SK-N-SH treated with all-trans-retinoic acid at 6 μM for 48 hours (cell line): Measurements from ENCODE around the gene B3GALT6.

Experiments used
- ATAC-seq: fragments of 200-7000 bp; cut with Tn5 transposase; 3 replicates; pipeline ENCODE4 v1.9.1; 2020; ENCODE audit warnings: mild to moderate bottlenecking, moderate library complexity
- ARNTL ChIP-seq: fragments of 450-650 bp; formaldehyde crosslinking; IDR thresholded peaks from 2 replicates; pipeline ENCODE4 v1.5.0; 2020; ENCODE audit warnings: low read depth, mild to moderate bottlenecking, moderate library complexity, borderline replicate concordance
- BACH2 ChIP-seq: fragments of 250-450 bp; sonication (Bioruptor Pico); IDR thresholded peaks from 2 replicates; pipeline ENCODE4 v1.9.0; 2021; ENCODE audit warnings: mild to moderate bottlenecking, borderline replicate concordance
- CSDC2 ChIP-seq: fragments of 250-450 bp; sonication (Bioruptor Pico); IDR thresholded peaks from 2 replicates; pipeline ENCODE4 v1.5.0; 2020; ENCODE audit warnings: mild to moderate bottlenecking, moderate library complexity
- ESRRG ChIP-seq: fragments of 250-450 bp; sonication (Bioruptor Pico); IDR thresholded peaks from 2 replicates; pipeline ENCODE4 v1.6.1; 2021; ENCODE audit warnings: mild to moderate bottlenecking
- GLIS3 ChIP-seq: fragments of 250-450 bp; sonication (Bioruptor Pico); IDR thresholded peaks from 2 replicates; pipeline ENCODE4 v1.5.0; 2020; ENCODE audit warnings: mild to moderate bottlenecking, moderate library complexity
- OSR1 ChIP-seq: fragments of 250-450 bp; sonication (Bioruptor Pico); IDR thresholded peaks from 2 replicates; pipeline ENCODE4 v1.8.0; 2022; ENCODE audit warnings: moderate library complexity, mild to moderate bottlenecking, inconsistent platforms
- RARB ChIP-seq: fragments of 250-450 bp; sonication (Bioruptor Pico); IDR thresholded peaks from 2 replicates; pipeline ENCODE4 v1.8.0; 2021; ENCODE audit warnings: mild to moderate bottlenecking, moderate library complexity
- SNAI2 ChIP-seq: fragments of 250-450 bp; sonication (Bioruptor Pico); IDR thresholded peaks from 2 replicates; pipeline ENCODE4 v1.5.0; 2020; ENCODE audit warnings: mild to moderate bottlenecking, moderate library complexity
- TOX ChIP-seq: fragments of 250-450 bp; sonication (Bioruptor Pico); IDR thresholded peaks from 2 replicates; pipeline ENCODE4 v1.8.0; 2021; ENCODE audit warnings: mild to moderate bottlenecking, moderate library complexity, borderline replicate concordance
- ZC3H10 ChIP-seq: fragments of 250-450 bp; sonication (Bioruptor Pico); IDR thresholded peaks from 2 replicates; pipeline ENCODE4 v1.5.1; 2021; ENCODE audit warnings: mild to moderate bottlenecking, moderate library complexity
- ZFP3 ChIP-seq: fragments of 250-450 bp; sonication (Bioruptor Pico); IDR thresholded peaks from 2 replicates; pipeline ENCODE4 v1.5.0; 2020; ENCODE audit warnings: mild to moderate bottlenecking, moderate library complexity
- ZFP30 ChIP-seq: fragments of 450-650 bp; formaldehyde crosslinking; IDR thresholded peaks from 2 replicates; pipeline ENCODE4 v1.5.0; 2022; ENCODE audit warnings: mild to moderate bottlenecking, moderate library complexity
- ZNF565 ChIP-seq: fragments of 450-650 bp; formaldehyde crosslinking; conservative IDR thresholded peaks from 2 replicates; pipeline ENCODE4 v1.5.0; 2020; ENCODE audit warnings: low read depth, mild to moderate bottlenecking, moderate library complexity
- ZNF70 ChIP-seq: fragments of 450-650 bp; formaldehyde crosslinking; IDR thresholded peaks from 2 replicates; pipeline ENCODE4 v1.5.0; 2020; ENCODE audit warnings: mild to moderate bottlenecking, moderate library complexity
- ZNF8 ChIP-seq: fragments of 450-650 bp; formaldehyde crosslinking; IDR thresholded peaks from 2 replicates; pipeline ENCODE4 v1.5.0; 2020; ENCODE audit warnings: mild to moderate bottlenecking, moderate library complexity
- TF ChIP-seq, protein P1 (sequence below): fragments of 250-450 bp; sonication (Bioruptor Pico); IDR thresholded peaks from 2 replicates; pipeline ENCODE4 v1.8.0; 2021; ENCODE audit warnings: low read depth, mild to moderate bottlenecking, moderate library complexity, borderline replicate concordance
- TF ChIP-seq, protein P2 (sequence below): fragments of 250-450 bp; sonication (Bioruptor Pico); IDR thresholded peaks from 2 replicates; pipeline ENCODE4 v1.5.1; 2020; ENCODE audit warnings: low read depth, mild to moderate bottlenecking, moderate library complexity
- TF ChIP-seq, protein P3 (sequence below): fragments of 250-450 bp; sonication (Bioruptor Pico); IDR thresholded peaks from 2 replicates; pipeline ENCODE4 v1.5.1; 2021; ENCODE audit warnings: mild to moderate bottlenecking, moderate library complexity
- TF ChIP-seq, protein P4 (sequence below): fragments of 250-450 bp; sonication (Bioruptor Pico); IDR thresholded peaks from 2 replicates; pipeline ENCODE4 v1.5.0; 2020; ENCODE audit warnings: mild to moderate bottlenecking, moderate library complexity

Gene B3GALT6

DNA sequence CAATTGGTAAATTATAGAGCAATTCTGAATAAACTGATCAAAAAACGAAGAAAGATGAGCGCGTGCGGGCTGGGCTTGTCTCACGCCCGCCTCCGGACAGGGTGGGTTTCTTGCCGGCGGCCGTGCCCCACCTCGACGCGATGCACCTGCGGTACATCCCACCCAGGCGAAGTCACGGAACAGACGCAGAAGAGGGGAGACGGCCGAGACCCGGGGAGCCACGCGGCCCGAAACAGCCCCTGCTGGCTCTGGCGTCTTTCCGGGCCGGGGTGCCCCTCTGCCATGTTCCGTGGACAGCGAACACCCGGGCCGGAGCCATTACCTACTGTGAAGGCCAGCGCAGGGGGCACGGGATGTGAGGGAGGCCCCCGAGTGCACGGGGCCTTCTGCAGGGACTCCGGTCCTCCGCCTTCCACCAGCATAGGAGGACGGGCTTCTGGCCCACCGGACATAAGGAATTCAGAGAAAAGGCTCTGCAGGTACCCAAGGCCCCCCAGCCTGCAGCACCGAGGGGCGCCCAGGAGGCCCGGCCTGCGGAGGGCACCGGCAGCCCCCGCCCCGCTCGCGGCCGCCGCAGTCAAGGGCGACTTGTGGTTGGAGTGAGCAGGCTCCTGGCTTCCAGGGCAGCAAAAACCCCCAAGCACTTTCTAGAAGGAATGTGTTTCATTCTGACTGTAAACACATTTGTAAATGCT, 22.1 kb downstream of the B3GALT6 start (continued):
- TF ChIP-seq, protein P1, sequence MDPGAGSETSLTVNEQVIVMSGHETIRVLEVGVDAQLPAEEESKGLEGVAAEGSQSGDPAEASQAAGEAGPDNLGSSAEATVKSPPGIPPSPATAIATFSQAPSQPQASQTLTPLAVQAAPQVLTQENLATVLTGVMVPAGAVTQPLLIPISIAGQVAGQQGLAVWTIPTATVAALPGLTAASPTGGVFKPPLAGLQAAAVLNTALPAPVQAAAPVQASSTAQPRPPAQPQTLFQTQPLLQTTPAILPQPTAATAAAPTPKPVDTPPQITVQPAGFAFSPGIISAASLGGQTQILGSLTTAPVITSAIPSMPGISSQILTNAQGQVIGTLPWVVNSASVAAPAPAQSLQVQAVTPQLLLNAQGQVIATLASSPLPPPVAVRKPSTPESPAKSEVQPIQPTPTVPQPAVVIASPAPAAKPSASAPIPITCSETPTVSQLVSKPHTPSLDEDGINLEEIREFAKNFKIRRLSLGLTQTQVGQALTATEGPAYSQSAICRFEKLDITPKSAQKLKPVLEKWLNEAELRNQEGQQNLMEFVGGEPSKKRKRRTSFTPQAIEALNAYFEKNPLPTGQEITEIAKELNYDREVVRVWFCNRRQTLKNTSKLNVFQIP (CRISPR knock-in tag) = no peak
- TF ChIP-seq TOX (CRISPR knock-in tag) (no peak), RARB (no peak), SNAI2 (CRISPR knock-in tag) (no peak), BACH2 (CRISPR knock-in tag) (no peak), ZFP30 (CRISPR knock-in tag) (no peak), CSDC2 (no peak), ARNTL (CRISPR knock-in tag) (no peak), OSR1 (CRISPR knock-in tag) (no peak), ZNF565 (no peak), ESRRG (no peak), GLIS3 (CRISPR knock-in tag) (no peak), ZNF70 (no peak)
- TF ChIP-seq, protein P2, sequence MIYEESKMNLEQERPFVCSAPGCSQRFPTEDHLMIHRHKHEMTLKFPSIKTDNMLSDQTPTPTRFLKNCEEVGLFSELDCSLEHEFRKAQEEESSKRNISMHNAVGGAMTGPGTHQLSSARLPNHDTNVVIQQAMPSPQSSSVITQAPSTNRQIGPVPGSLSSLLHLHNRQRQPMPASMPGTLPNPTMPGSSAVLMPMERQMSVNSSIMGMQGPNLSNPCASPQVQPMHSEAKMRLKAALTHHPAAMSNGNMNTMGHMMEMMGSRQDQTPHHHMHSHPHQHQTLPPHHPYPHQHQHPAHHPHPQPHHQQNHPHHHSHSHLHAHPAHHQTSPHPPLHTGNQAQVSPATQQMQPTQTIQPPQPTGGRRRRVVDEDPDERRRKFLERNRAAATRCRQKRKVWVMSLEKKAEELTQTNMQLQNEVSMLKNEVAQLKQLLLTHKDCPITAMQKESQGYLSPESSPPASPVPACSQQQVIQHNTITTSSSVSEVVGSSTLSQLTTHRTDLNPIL = no peak
- TF ChIP-seq, protein P3, sequence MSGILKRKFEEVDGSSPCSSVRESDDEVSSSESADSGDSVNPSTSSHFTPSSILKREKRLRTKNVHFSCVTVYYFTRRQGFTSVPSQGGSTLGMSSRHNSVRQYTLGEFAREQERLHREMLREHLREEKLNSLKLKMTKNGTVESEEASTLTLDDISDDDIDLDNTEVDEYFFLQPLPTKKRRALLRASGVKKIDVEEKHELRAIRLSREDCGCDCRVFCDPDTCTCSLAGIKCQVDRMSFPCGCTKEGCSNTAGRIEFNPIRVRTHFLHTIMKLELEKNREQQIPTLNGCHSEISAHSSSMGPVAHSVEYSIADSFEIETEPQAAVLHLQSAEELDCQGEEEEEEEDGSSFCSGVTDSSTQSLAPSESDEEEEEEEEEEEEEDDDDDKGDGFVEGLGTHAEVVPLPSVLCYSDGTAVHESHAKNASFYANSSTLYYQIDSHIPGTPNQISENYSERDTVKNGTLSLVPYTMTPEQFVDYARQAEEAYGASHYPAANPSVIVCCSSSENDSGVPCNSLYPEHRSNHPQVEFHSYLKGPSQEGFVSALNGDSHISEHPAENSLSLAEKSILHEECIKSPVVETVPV = no peak

DNA sequence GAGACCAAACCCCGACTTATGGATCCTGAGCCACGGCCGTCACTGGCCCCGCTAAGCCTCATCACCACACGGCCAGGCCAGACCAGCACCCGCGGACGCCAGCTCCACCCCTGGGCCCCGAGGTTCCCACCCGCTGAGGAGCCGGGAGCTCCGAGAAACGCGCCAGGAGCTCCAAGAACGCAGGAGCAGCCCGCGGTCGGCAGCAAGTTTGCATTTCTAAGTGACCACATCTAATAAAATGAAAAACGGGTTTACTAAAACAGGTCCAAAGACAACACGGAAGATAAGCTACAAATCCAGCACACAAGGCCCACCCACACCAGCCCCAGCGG, 22.6 kb downstream of the B3GALT6 start:
- ATAC-seq = no peak

DNA sequence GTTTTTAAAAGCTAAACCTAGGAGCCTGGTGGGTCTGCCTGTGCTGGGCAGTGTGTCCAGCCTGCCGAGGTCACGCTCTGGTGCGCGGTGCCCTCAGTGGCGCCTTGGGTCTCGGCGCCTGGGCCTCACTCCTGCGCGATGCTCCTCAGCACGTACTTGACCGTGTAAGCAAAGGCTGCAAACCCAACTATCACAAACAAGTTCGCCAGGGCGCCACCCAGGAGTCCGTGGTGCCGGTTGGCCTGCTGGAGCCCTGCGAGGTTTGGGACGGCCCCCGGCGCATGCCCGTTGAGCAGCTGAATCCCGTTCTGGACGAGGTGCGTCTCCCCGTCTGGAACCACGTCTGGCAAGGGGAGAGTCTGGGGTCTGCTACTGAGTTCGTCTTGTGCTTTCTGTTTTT, 23.0 kb downstream of the B3GALT6 start:
- ATAC-seq = no peak
- TF ChIP-seq TOX (CRISPR knock-in tag) (no peak), ZNF8 (CRISPR knock-in tag) (no peak), ZC3H10 (no peak), RARB (no peak)

More for the DNA sequence above, 22.6 kb downstream of the B3GALT6 start:
- TF ChIP-seq ZFP30 (CRISPR knock-in tag) (no peak), ZNF8 (CRISPR knock-in tag) (no peak), ZFP3 (CRISPR knock-in tag) (no peak)
- TF ChIP-seq, protein P1 (CRISPR knock-in tag) = no peak

DNA sequence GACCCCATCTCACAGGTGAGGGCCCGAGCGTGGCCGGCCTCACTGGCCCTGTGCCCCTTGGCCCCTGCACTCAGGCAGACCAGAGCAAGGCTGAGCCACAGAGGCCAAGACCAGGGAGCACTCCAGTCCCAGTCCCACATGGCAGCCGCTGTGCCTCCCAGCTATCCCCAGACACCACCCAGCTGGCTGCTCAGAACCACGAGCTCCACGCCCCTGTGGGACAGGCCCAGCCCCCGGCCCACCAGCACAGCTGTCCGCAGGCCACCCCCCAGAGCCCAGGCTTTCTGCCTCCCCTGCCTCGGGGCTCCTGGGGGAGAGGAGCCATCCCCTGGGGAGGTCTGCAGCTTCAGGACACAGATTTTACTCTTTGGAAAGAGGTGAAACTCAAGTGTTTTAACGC, 23.6 kb downstream of the B3GALT6 start:
- no peak for ATAC-seq
- TF ChIP-seq, protein P4, sequence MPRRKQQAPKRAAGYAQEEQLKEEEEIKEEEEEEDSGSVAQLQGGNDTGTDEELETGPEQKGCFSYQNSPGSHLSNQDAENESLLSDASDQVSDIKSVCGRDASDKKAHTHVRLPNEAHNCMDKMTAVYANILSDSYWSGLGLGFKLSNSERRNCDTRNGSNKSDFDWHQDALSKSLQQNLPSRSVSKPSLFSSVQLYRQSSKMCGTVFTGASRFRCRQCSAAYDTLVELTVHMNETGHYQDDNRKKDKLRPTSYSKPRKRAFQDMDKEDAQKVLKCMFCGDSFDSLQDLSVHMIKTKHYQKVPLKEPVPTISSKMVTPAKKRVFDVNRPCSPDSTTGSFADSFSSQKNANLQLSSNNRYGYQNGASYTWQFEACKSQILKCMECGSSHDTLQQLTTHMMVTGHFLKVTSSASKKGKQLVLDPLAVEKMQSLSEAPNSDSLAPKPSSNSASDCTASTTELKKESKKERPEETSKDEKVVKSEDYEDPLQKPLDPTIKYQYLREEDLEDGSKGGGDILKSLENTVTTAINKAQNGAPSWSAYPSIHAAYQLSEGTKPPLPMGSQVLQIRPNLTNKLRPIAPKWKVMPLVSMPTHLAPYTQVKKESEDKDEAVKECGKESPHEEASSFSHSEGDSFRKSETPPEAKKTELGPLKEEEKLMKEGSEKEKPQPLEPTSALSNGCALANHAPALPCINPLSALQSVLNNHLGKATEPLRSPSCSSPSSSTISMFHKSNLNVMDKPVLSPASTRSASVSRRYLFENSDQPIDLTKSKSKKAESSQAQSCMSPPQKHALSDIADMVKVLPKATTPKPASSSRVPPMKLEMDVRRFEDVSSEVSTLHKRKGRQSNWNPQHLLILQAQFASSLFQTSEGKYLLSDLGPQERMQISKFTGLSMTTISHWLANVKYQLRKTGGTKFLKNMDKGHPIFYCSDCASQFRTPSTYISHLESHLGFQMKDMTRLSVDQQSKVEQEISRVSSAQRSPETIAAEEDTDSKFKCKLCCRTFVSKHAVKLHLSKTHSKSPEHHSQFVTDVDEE (CRISPR knock-in tag) = no peak
- TF ChIP-seq RARB = no peak
- no peak for TF ChIP-seq ZC3H10
- no peak for TF ChIP-seq ZNF565
- TF ChIP-seq ZFP30 (CRISPR knock-in tag) = no peak
